Eye (tissue), 1 donor: Measurements from ENCODE around the gene CHRM4.

Experiments used
- DNase-seq: peaks from one replicate; pipeline ENCODE4 v3.0.0-alpha.2; 2015

The CHRM4 gene

DNA sequence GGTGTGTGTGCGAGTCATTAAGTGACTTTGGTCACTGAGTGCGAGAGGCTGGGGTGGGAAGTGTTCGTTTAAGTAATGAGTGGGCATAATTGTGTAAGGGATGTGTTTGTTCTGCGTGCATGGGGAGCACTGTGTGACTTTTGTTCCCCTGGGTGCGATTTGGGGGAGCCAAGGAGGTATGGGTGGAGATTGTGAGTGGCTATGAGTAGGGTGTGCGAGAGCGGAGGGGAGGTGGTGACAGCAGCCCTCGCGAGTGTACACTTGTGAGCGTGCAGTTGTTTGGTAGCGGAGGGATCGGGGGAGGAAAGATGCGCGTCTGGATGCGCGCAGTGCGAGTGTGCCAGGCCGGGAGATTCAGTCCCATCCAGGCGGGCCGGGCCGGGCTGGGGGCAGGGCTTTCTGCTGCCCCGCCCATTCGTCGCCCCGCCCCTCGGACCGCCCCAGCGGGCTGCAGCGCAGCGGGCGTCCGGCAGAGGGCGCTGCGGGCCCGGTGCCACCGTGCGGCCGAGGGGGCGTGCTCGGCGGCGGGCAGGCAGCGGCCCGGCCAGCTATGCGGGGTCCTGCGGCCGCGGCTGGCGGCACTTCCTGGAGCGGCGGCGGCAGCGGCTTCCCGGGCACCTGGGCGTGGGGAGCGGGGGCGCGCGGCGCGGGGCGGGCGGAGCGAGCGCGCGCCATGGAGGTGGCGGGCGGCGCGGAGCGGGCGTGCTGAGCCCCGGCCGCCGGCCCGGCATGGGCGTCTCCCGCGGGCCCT lies 44.5 kb downstream of the CHRM4 start, which contains the start of gene DGKZ:
DGKZ (plus strand) TSS at position 578 of the 751 bp plus-strand sequence. CDS start 197 bp downstream, outside the sequence.
- peak; percentile 93 for DNase-seq

GRCh38 chr11:46345881-46346484 lies 45.6 kb downstream of the CHRM4 start:
- DNase-seq: no peak

GRCh38 chr11:46345131-46345597 lies 46.4 kb downstream of the CHRM4 start:
- no peak for DNase-seq

DNA sequence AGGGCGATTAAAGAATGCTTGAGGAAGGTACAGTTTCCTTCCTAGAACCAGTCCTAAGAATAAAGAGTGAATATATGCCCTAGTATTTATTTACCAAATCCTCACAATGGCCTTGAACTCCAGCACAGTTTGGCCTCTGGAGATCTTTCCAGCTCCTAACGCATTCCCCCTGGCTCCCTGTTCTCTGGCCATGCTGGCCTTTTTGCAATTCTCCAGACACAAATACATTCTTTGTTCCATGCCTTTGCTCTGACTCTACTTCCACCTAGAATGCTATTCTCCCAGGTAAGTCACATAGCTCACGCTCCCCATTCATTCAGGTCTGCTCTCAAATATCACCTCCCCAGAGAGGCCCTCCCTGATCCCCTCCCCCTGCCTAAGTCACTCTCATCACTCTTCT lies 48.1 kb downstream of the CHRM4 start:
- no peak for DNase-seq

GRCh38 chr11:46342239-46342638 lies 49.3 kb downstream of the CHRM4 start:
- DNase-seq: peak; percentile 29

DNA sequence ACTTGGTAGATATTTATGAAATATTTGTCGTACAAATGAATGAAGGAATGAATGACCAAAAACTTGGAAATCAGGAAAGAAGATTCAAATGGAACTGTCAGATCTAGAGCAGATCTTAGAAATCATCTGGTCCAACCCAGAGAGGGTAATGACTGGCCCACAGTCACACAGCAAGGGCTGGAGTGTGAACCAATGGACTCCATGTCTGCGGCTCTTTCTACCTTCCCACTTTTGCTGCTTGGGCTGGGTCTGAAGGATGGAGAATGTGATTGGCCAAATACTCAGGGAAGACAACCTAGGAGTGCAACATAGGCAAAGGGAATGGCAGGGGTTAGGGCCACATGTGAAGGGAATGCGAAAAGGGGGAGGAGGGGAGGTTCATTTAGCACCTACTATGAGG lies 50.1 kb downstream of the CHRM4 start:
- no peak for DNase-seq

DNA sequence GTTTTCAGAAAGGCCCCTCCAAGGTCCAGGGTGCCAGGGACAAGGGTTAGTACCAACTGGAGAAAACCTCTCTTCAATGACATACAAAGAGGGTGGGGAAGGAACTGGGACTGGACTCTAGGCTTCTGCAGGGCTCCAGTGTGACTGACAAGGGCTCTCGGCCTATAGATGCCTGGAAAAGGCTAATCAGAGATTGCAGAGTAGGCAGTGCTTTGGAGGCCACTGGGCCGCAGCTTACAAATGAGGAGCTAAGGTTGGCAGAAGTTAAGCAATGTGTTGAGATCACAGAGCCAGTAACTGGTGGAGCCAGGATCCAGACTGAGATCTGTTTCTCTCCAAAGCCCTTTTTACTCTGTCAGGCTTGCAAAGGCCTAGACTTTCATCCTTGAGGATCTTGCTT lies 51.8 kb downstream of the CHRM4 start:
- no peak for DNase-seq

- DNase-seq: peak; percentile 68
These were observed 52.4 kb downstream of the CHRM4 start for GRCh38 chr11:46338988-46339666.

- no peak for DNase-seq
These were observed 53.0 kb downstream of the CHRM4 start for GRCh38 chr11:46338636-46338987.

DNA sequence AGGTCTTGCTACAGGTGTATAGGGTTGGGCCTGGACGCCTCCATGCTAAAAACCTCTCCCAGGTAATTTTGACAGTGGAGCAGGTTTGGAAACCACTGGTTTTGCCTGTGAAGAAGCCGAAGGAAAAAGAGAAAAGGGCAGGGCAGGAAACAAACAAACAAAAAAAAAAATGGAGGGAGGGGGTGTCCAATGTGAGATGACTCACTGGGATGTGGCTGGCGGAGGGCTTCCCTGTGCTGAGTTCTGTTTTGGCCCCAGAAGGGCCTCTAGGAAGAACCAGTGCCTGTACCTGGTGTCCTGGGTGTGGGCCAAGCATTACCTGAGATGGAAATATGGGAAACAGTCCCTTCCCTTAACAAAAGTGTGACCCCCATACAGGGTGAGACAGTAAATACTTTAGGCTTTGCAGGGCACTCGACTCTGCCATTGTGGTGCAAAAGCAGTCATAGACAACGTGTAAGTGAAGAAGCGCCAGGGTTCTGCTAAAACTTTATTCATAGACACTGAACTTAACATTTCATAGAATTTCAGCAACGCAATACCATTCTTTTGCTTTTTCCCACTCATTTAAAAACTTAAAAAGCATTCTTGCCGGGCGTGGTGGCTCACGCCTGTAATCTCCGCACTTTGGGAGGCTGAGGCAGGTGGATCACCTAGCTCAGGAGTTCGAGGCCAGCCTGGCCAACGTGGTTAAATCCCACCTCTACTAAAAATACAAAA lies 53.8 kb downstream of the CHRM4 start:
- no peak for DNase-seq

GRCh38 chr11:46336563-46337180 lies 54.9 kb downstream of the CHRM4 start:
- DNase-seq: no peak

DNA sequence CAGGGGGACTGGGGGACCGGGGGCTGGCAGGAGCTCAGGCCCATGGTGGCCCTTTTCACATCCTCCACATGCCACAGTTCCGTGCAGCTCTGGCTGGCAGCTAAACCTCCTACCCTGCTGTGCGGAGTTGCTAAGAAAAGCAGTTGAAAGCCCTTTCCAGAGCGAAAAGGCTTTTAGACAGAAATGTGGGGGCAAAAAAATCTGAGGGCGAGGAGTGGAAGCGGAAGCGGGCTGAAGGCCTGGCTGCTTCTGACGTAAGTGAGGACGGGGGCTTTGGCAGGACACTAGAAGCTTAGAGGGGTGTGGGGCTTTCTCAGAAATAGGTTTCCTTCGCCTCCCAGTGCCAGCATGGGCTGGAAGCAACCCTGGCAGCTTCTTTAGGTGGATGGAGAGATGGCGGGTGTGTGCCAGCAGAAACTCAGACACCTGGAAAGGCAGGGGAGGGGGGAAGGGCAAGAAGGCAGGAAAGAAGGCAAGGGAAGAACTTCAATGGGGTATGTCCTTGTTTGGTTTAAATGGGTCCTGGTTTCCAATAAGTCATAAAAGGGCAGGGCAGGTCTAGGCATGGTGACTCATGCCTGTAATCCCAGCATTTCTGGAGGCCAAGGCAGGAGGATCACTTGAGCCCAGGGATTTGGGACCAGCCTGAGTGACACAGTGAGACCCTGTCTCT lies 55.5 kb downstream of the CHRM4 start:
- no peak for DNase-seq

DNA sequence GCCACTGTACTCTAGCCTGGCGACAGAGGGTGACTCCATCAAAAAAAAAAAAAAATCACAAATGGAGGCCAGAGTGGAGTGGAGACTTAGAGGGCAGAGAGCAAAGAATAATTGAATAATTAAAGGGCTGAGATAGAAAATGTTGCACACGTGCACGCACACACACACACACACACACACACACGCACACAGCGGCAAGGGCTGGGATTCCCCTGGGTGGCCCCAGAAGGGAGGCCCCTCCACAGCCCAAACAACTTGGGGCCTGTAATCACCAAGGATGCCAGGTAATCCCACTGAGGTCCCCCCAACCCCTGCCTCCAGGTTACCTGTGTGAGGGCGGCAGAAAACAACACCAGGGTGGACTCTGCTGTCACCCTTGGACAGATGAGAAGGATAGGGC lies 56.3 kb downstream of the CHRM4 start:
- DNase-seq: no peak

DNA sequence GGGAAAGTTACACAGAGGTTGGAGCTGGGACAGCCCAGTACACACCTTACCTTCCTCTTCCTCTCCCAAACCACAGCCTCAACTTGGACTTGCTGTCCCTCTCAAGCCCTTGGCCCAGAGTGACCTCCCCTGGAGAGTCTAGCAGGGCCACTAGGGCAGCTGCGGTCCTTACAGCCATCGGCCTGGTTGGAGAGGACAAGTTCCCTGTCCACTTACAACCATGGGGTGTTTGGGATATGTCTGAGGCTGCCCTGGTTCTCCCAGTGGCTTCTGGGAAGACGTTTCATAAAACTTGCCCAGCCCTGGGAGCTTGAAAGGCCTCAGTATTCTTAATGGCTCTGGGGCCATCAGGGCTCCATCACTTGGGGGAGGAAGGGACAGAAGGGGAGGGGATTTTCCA lies 57.4 kb downstream of the CHRM4 start:
- no peak for DNase-seq
